DMS53 treated with DMSO at 0.1 percent for 48 hours (cell line): ENCODE results near the gene CADPS.

Experiments used
- DNase-seq: peaks from one replicate; lab custom pipeline; 2025; ENCODE audit not compliant: unreplicated experiment; lab: John Stamatoyannopoulos, UW

Gene CADPS

GRCh38 chr3:62873761-62874710 is 1.2 kb downstream of the CADPS start:
- DNase-seq: no peak

GRCh38 chr3:62873451-62873760 is 1.8 kb downstream of the CADPS start:
- DNase-seq: no peak

GRCh38 chr3:62872318-62872717 is 2.9 kb downstream of the CADPS start:
- no peak for DNase-seq

GRCh38 chr3:62870321-62870720 is 4.9 kb downstream of the CADPS start:
- no peak for DNase-seq

GRCh38 chr3:62863648-62864047 is 11.6 kb downstream of the CADPS start:
- no peak for DNase-seq

GRCh38 chr3:62859203-62859791 is 15.9 kb downstream of the CADPS start:
- no peak for DNase-seq

- DNase-seq: no peak
Observed at GRCh38 chr3:62845996-62846395, 29.2 kb downstream of the CADPS start.

- no peak for DNase-seq
Observed at GRCh38 chr3:62843508-62843907, 31.7 kb downstream of the CADPS start.

GRCh38 chr3:62839748-62840147 is 35.5 kb downstream of the CADPS start:
- DNase-seq: no peak

GRCh38 chr3:62837145-62837787 is 38.0 kb downstream of the CADPS start:
- no peak for DNase-seq

- no peak for DNase-seq
Observed at GRCh38 chr3:62835554-62836236, 39.5 kb downstream of the CADPS start.

GRCh38 chr3:62833538-62833937 is 41.7 kb downstream of the CADPS start:
- no peak for DNase-seq

GRCh38 chr3:62832553-62832952 is 42.7 kb downstream of the CADPS start:
- DNase-seq: no peak

GRCh38 chr3:62830727-62831322 is 44.4 kb downstream of the CADPS start:
- DNase-seq: no peak

- DNase-seq: no peak
Observed at GRCh38 chr3:62827550-62827949, 47.7 kb downstream of the CADPS start.

- no peak for DNase-seq
Observed at GRCh38 chr3:62824965-62825592, 50.1 kb downstream of the CADPS start.

- DNase-seq: no peak
Observed at GRCh38 chr3:62823461-62824050, 51.7 kb downstream of the CADPS start.

GRCh38 chr3:62822905-62823304 is 52.3 kb downstream of the CADPS start:
- DNase-seq: no peak

GRCh38 chr3:62818347-62818746 is 56.9 kb downstream of the CADPS start:
- DNase-seq: no peak

- DNase-seq: no peak
Observed at GRCh38 chr3:62817678-62818077, 57.5 kb downstream of the CADPS start.
